ENCODE data around the gene AANAT.

AANAT gene

GRCh38 chr17:76467366-76467765 lies at the start of gene AANAT:
TSS of gene AANAT (plus strand) at chr17:76467603. CDS start at chr17:76468747, 1,144 bp downstream.
- in situ Hi-C loops (cut with HindIII; ENCODE audit: low pct_ligation_motif_present, low pct_unique_long_range_greater_than_20kb, low sequenced_read_pairs): no loop called here
- DNase-seq: no peak

DNA sequence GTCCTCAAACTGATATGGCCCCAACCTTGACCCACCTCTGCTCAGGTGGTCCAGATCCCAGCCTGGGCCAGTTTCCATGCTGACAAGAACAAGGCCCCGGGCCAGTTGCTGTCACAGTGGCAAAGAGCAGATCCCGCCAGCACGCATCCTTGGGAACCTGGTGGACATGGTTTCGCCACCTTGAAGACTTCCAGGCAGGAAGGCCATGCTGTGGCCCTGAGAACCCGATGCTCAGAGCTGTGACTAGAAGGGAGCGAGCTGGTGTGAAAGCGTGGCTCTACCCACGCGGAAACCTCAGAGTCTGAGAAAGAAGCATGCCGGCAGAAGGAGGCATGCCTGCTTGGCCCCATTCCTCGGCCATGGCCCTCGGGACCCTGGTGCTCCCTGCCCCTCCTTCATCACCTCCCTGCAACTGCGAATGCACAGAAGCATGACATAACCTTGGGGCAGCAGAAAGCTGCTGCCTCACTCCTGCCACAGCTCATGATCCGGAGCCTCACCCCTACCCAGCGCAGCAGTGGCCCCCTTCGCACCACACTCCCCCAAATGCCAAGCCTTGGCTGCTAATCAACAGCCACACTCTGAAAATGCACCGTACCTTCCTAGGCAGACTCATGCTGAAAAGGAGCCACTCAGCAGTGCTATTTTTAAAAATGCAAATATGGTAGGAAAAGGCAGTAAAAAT lies 47.7 kb upstream of the AANAT start:
- DNase-seq: no peak
- in situ Hi-C loops (cut with HindIII; ENCODE audit: low pct_ligation_motif_present, low pct_unique_long_range_greater_than_20kb, low sequenced_read_pairs): no loop called here

DNA sequence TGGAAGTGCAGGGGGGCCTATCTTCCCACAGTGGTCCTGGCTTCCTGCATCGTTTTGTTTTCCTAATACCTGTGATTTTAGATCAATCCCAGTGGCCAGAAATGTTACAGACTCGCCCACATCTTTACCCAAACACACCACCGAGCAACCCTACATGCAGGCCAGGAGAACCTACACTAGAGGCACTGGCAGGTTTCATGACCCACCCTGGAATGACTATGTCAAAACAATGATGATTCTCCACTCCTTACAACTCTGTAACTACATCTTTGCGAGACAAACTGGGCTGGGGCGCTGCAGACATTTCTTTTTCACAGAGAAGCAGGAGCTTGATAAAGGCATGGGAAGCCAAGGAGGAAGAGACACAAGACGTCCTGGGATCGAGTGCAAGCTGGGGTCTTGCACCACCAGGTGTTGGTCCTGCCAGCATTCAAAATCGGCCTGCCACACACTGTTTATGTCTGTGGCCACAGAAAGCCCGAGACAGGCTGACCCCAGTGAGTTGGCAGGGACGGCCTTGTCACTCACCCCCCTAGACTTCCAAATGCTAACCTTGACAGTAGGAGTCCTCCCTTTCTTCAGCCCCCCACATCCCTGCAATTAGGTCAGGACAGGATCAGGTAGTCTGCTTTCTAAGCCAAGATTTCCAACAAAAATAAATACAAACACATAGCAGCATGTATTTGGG lies 46.9 kb upstream of the AANAT start:
- in situ Hi-C loops (cut with HindIII; ENCODE audit: low pct_ligation_motif_present, low pct_unique_long_range_greater_than_20kb, low sequenced_read_pairs): no loop called here
- DNase-seq: no peak

GRCh38 chr17:76421044-76421407 lies 46.4 kb upstream of the AANAT start:
- in situ Hi-C loops (cut with HindIII; ENCODE audit: low pct_ligation_motif_present, low pct_unique_long_range_greater_than_20kb, low sequenced_read_pairs): no loop called here
- DNase-seq: no peak

GRCh38 chr17:76422406-76422805 lies 45.0 kb upstream of the AANAT start:
- in situ Hi-C loops (cut with HindIII; ENCODE audit: low pct_ligation_motif_present, low pct_unique_long_range_greater_than_20kb, low sequenced_read_pairs): no loop called here
- DNase-seq: no peak

GRCh38 chr17:76422860-76423259 lies 44.5 kb upstream of the AANAT start:
- in situ Hi-C loops (cut with HindIII; ENCODE audit: low pct_ligation_motif_present, low pct_unique_long_range_greater_than_20kb, low sequenced_read_pairs): no loop called here
- DNase-seq: no peak

- in situ Hi-C loops (cut with HindIII; ENCODE audit: low pct_ligation_motif_present, low pct_unique_long_range_greater_than_20kb, low sequenced_read_pairs): no loop called here
- DNase-seq: no peak
Observed at GRCh38 chr17:76426853-76427252, 40.5 kb upstream of the AANAT start.

DNA sequence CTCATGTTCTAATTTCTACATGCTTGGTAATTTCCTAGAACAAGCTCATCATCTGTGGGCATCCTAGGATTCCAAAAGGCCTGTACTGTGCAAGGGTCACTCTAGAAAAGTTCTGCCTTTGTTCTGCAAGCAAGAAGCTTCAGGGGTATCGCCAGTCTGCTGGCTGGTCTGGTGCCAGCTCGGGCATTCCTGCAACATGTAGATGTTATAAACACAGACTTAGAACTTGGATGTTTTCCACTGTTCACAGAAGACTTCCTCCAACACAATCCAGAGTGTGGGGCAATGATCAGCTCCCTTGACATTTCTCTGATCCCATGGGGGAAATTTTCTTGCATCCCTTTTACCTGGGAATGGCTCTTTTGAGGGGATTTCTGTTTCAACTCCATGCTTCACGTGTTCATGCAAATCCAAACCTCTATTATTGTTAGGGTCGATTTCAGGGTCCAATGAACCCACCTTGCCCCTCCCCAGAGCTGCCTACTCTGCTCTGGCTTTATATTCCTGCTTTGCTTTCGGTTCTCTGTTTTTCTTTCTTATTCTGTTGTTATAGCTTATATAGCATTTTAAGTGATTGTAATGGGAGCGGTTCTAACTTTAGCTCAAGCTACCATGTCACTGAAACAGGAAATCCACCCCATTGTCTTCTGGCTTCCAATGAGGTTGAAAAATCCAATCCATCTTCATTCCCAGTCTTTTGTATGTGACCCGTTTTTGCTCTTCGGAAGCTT lies 39.7 kb upstream of the AANAT start:
- in situ Hi-C loops (cut with HindIII; ENCODE audit: low pct_ligation_motif_present, low pct_unique_long_range_greater_than_20kb, low sequenced_read_pairs): no loop called here
- no peak for DNase-seq

- in situ Hi-C loops (cut with HindIII; ENCODE audit: low pct_ligation_motif_present, low pct_unique_long_range_greater_than_20kb, low sequenced_read_pairs): no loop called here
- DNase-seq: no peak
Observed at GRCh38 chr17:76428511-76428910, 38.9 kb upstream of the AANAT start.

DNA sequence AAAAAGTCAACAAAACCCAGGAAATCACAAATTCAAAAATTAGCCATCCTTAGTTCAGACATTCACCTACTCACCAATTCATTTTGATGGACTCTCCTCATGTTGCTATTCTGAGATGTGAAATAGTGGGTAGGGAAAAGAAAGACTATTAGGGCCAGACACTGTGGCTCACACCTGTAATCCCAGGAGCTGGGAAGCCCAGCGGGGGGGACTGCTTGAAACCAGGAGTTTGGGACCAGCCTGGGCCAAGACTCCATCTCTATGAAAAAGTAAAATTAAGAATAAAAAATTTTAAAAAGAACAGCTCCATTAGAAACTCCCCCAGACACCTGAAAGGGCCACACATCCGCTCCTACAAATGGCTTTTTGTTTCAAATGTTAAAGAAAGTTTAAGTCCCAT lies 35.9 kb upstream of the AANAT start:
- in situ Hi-C loops (cut with HindIII; ENCODE audit: low pct_ligation_motif_present, low pct_unique_long_range_greater_than_20kb, low sequenced_read_pairs): no loop called here
- DNase-seq: no peak

DNA sequence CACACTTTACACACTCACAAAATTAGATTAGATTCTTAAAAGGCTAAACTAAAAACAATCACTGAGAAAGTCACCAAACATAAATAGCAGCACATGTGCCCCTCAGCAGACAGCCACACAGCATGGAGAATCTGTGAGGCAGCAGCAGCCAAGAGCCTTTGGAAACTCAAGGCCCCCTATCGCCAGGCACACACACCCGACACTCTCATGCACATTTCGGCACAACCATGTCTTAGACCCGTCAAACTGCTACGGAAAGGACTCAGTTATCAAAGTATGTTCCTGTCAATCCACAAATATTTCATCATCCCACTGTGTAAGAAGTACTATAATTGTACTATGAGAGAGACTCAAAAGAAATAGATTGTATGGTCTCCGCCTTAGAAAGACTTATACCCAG lies 35.4 kb upstream of the AANAT start:
- no peak for DNase-seq
- in situ Hi-C loops (cut with HindIII; ENCODE audit: low pct_ligation_motif_present, low pct_unique_long_range_greater_than_20kb, low sequenced_read_pairs): no loop called here

- in situ Hi-C loops (cut with HindIII; ENCODE audit: low pct_ligation_motif_present, low pct_unique_long_range_greater_than_20kb, low sequenced_read_pairs): no loop called here
- DNase-seq: peak; percentile 40
Observed at GRCh38 chr17:76432712-76433336, 34.6 kb upstream of the AANAT start.

DNA sequence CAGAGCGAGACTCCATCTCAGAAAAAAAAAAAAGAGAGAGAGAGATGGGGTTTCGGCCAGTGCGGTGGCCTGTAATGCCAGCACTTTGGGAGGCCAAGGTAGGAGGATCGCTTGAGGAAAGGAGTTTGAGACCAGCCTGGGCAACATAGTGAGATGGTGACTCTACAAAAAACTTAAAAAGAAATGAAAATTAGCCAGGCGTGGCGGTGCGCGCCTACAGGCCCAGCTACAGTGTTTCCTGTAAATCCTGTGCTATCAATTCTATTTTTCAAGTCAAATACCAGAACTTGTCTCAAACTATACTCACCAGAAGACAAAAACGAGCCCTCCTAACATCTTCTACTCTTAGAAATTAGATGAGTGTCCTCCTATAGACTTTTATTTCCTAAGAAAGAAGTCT lies 33.7 kb upstream of the AANAT start:
- no peak for DNase-seq
- in situ Hi-C loops (cut with HindIII; ENCODE audit: low pct_ligation_motif_present, low pct_unique_long_range_greater_than_20kb, low sequenced_read_pairs): no loop called here

- in situ Hi-C loops (cut with HindIII; ENCODE audit: low pct_ligation_motif_present, low pct_unique_long_range_greater_than_20kb, low sequenced_read_pairs): no loop called here
- no peak for DNase-seq
Observed at GRCh38 chr17:76434870-76435269, 32.5 kb upstream of the AANAT start.

- in situ Hi-C loops (cut with HindIII; ENCODE audit: low pct_ligation_motif_present, low pct_unique_long_range_greater_than_20kb, low sequenced_read_pairs): no loop called here
Observed at GRCh38 chr17:76435751-76436150, 31.7 kb upstream of the AANAT start.

DNA sequence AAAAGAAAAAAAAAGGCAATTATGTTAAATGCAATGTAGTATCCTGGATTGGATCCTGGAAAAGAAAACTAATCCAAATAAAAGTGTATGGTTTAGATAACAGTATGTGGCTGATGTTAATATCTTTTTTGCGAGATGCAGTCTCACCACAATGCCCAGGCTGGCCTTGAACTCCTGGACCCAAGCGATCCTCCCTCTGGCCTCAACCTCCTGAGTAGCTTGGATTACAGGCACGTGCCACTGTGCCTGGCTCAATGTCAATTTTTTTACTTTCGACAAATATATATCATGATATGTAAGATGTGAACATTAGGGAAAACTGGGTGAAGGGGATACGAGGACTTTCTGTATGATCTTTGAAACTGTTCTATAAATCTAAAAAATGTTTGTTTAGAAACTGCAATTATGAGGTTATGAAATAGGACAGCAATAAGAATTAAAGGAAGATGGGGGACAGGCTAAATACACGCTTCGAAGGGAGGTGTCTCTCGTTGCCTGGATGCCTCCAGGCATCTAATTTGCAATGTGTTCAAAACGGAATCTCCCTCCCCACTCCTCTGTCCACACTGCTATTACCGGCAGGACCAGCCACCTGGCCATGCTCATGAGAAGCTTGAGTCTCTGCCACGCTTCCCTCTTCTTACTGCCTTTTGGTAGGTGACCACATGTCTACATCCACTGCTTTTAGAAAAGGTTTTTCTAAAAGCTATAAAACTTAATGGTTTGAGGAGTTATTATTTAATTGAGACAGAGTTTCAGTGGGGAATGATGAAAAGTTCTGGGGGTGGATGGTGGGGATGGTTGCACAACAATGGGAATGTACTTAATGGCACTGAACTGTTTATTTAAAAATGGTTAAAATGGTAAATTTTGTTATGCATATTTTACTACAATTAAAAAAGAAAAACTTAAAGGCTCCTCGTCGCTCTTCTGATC lies 29.7 kb upstream of the AANAT start:
- no peak for DNase-seq
- in situ Hi-C loops (cut with HindIII; ENCODE audit: low pct_ligation_motif_present, low pct_unique_long_range_greater_than_20kb, low sequenced_read_pairs): no loop called here

More at GRCh38 chr17:76435751-76436150, 31.7 kb upstream of the AANAT start:
- DNase-seq: no peak

DNA sequence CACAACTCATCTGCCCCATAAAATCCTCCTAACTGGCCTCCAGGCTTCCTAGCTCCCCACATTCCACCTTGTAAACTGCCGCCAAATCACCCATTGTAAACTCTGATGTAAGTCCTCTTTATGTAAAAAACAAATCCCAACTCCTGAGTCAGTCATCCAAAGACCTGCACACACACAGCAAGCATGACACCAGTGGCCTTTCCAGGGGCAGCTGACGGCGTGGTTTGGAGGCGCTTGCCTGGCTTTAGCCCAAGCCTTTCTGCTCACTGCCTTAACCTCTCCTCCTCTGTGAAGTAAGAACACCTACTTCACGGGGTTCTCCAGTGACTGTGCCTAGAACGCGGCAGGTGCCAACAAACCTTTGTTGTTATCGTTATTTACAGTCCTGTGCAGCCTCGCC lies 28.5 kb upstream of the AANAT start:
- in situ Hi-C loops (cut with HindIII; ENCODE audit: low pct_ligation_motif_present, low pct_unique_long_range_greater_than_20kb, low sequenced_read_pairs): no loop called here
- no peak for DNase-seq

DNA sequence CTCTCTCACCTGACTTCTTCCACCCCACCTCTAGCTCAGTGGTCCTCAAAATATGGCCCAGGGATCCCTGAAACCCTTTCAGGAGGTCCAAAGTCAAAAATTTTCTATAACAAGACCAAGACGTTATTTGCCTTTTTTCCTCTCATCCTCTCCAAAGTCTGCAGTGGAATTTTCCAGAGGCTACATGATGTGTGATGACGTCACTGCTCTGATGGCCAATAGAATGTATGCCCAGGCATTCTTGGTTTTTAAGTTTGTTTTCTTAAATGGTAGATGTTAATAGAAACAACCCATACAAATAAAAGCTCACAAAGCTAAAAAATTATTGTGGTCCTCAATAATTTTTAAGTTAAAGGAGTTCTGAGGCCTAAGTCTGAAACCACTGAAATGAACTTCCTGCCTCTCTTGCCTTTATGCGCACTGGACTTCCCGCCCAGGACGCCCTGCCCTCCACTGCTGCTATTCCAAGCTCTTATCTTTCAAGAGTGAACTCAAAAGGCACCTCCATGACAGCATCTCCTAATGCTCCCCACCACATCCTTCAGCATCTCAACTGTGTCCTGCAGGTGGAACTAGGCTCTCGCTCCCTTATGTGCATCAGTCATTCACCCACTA lies 28.0 kb upstream of the AANAT start:
- in situ Hi-C loops (cut with HindIII; ENCODE audit: low pct_ligation_motif_present, low pct_unique_long_range_greater_than_20kb, low sequenced_read_pairs): no loop called here
- no peak for DNase-seq

Data from ACHN (cell line).